Measurements from ENCODE around the gene ATP8B1.
A peak's percentile ranks its signal among the peaks of the same experiment; 100 is the strongest.
"Not testable (repeated sequence)": the region's sequence is repeated elsewhere in the genome, so short reads cannot be mapped to it uniquely, and the experiment has no call there.

The ATP8B1 gene

GRCh38 chr18:57728941-57729511 lies 74.1 kb downstream of the ATP8B1 start:
- DNase-seq (ENCODE audit: low read depth), result peak; percentile 95
- TF ChIP-seq CTCF (IDR thresholded peaks at IDR 0.05; ENCODE audit: insufficient read depth, low read depth, low read length, missing control alignments), result no peak
- no peak overlapping the region for H3K4me3 ChIP-seq (ENCODE audit: low read length)

GRCh38 chr18:57727952-57728807 lies 74.9 kb downstream of the ATP8B1 start:
- no peak for TF ChIP-seq CTCF (IDR thresholded peaks at IDR 0.05; ENCODE audit: insufficient read depth, low read depth, low read length, missing control alignments)
- peak; percentile 62 for DNase-seq (ENCODE audit: low read depth)
- no peak overlapping the region for H3K4me3 ChIP-seq (ENCODE audit: low read length)

- DNase-seq (ENCODE audit: low read depth), result not testable (repeated sequence)
Measured at GRCh38 chr18:57719211-57719935, 83.7 kb downstream of the ATP8B1 start.

GRCh38 chr18:57716549-57716948 lies 86.6 kb downstream of the ATP8B1 start:
- no peak for TF ChIP-seq CTCF (IDR thresholded peaks at IDR 0.05; ENCODE audit: insufficient read depth, low read depth, low read length, missing control alignments)
- H3K4me3 ChIP-seq (ENCODE audit: low read length), result no peak overlapping the region
- DNase-seq (ENCODE audit: low read depth), result no peak

More at GRCh38 chr18:57719211-57719935, 83.7 kb downstream of the ATP8B1 start:
- not testable (repeated sequence) for H3K4me3 ChIP-seq (ENCODE audit: low read length)

GRCh38 chr18:57715671-57716070 lies 87.4 kb downstream of the ATP8B1 start:
- no peak overlapping the region for H3K4me3 ChIP-seq (ENCODE audit: low read length)
- peak; percentile 87 for DNase-seq (ENCODE audit: low read depth)
- no peak for TF ChIP-seq CTCF (IDR thresholded peaks at IDR 0.05; ENCODE audit: insufficient read depth, low read depth, low read length, missing control alignments)

GRCh38 chr18:57715073-57715472 lies 88.0 kb downstream of the ATP8B1 start:
- no peak overlapping the region for H3K4me3 ChIP-seq (ENCODE audit: low read length)
- DNase-seq (ENCODE audit: low read depth), result no peak
- no peak for TF ChIP-seq CTCF (IDR thresholded peaks at IDR 0.05; ENCODE audit: insufficient read depth, low read depth, low read length, missing control alignments)

GRCh38 chr18:57710226-57710625 lies 92.9 kb downstream of the ATP8B1 start:
- no peak overlapping the region for H3K4me3 ChIP-seq (ENCODE audit: low read length)
- no peak for TF ChIP-seq CTCF (IDR thresholded peaks at IDR 0.05; ENCODE audit: insufficient read depth, low read depth, low read length, missing control alignments)
- no peak for DNase-seq (ENCODE audit: low read depth)
